Astrocyte of the spinal cord (primary cell): ENCODE data around the gene LGALS4.
"Not testable (repeated sequence)": the region's sequence is repeated elsewhere in the genome, so short reads cannot be mapped to it uniquely, and the experiment has no call there.

Source experiments
- DNase-seq: peaks from one replicate; pipeline ENCODE4 v3.0.0; 2011; ENCODE audit warnings: low read depth, low spot score
- H3K4me3 ChIP-seq: 2 replicates; pipeline ENCODE4 v1.5.1; 2011; ENCODE audit warnings: low read depth, mild to moderate bottlenecking, low read length, moderate library complexity
- in situ Hi-C: cut with HindIII; loops from 2 replicates; pipeline ENCODE4 v1.10.0; 2017; ENCODE audit warnings: low sequenced_read_pairs
- TF ChIP-seq, protein P1 (sequence below): IDR thresholded peaks from 2 replicates; pipeline ENCODE4 v1.5.1; 2012; ENCODE audit warnings: low read depth, mild to moderate bottlenecking, low read length, inconsistent platforms

The LGALS4 gene

DNA sequence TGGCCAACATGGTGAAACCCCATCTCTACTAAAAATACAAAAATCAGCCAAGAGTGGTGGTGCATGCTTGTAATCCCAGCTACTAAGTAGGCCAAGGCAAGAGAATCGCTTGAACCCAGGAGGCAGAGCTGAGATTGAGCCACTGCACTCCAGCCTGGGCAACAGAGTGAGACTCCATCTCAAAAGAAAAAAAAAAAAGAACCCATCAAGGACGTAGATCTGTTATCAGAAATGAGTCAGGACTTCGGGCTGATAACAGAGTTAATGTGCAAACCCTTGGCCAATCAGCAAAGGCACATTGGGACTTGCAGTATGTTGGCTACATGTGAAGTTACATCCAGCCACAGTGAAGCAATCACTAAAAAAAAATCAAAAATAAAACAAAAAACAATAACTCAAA lies 28.5 kb downstream of the LGALS4 start:
- TF ChIP-seq, protein P1, sequence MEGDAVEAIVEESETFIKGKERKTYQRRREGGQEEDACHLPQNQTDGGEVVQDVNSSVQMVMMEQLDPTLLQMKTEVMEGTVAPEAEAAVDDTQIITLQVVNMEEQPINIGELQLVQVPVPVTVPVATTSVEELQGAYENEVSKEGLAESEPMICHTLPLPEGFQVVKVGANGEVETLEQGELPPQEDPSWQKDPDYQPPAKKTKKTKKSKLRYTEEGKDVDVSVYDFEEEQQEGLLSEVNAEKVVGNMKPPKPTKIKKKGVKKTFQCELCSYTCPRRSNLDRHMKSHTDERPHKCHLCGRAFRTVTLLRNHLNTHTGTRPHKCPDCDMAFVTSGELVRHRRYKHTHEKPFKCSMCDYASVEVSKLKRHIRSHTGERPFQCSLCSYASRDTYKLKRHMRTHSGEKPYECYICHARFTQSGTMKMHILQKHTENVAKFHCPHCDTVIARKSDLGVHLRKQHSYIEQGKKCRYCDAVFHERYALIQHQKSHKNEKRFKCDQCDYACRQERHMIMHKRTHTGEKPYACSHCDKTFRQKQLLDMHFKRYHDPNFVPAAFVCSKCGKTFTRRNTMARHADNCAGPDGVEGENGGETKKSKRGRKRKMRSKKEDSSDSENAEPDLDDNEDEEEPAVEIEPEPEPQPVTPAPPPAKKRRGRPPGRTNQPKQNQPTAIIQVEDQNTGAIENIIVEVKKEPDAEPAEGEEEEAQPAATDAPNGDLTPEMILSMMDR: no peak
- no peak overlapping the region for H3K4me3 ChIP-seq
- no peak for DNase-seq
- in situ Hi-C loops: no loop called here

DNA sequence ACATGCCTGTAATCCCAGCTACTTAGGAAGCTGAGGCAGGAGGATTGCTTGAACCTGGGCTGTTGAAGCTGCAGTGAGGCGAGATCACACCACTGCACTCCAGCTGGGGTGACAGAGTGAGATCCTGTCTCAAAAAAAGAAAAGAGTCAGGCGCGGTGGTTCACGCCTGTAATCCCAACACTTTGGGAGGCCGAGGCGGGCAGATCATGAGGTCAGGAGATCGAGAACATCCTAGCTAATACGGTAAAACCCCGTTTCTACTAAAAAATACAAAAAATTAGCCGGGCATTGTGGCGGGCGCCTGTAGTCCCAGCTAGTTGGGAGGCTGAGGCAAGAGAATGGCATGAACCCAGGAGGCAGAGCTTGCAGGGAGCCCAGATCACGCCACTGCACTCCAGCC lies 30.5 kb downstream of the LGALS4 start:
- in situ Hi-C loops, DNase-seq, H3K4me3 ChIP-seq: not testable (repeated sequence)

DNA sequence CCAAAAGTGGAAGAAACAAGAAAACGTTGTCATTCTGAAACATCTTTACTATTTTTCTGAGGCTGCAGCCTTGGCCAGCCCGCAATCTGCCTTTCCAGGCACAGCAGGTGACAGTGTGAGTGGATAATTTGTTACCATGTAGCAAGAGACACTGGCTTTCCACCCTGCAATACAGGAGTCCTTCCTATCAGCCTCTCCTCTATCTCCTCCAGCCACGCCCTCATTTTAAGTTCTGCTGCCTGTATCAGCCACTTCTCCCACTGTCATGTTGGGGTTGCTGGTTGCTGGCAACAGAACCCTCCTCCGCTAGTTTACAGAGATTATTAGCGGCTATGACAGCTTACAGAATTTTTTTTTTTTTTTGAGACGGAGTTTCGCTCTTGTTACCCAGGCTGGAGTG lies 31.7 kb downstream of the LGALS4 start:
- TF ChIP-seq, protein P1: no peak
- in situ Hi-C loops: no loop called here
- no peak overlapping the region for H3K4me3 ChIP-seq
- DNase-seq: no peak

DNA sequence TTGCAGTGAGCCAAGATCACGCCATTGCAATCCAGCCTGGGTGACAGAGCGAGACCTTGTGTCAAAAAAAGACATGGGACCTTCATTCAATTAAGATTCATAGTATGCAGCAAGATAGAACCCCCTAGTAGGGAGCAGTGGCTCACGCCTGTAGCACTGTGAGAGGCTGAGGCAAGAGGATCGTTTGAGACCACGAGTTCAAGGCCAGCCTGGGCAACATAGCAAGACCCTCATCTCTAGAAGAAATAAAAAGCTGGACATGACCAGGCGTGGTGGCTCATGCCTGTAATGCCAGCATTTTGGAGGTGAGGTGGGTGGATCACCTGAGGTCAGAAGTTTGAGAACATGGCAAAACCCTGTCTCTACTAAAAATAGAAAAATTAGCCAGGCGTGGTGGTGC lies 32.3 kb downstream of the LGALS4 start:
- no peak overlapping the region for H3K4me3 ChIP-seq
- TF ChIP-seq, protein P1: no peak
- in situ Hi-C loops: no loop called here
- DNase-seq: no peak

DNA sequence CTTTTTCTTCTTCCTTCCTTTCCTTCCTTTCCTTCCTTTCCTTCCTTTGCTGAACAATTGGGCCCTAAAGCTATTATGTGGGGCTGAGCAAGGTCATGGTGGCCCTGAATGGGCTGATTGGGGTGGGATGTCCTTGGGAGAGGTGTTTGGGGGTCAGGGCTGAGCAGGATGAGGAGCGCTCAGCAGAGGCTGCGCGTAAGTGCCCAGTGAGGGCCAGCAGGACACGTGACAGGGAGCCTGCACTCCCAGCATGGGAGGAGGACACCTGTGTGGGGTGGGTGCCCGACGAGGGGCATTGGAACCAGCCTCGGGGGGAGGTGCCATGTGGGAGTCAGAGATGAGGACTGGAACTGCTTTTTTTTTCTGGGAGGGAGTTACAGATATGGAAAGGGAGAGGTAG lies 34.0 kb downstream of the LGALS4 start:
- in situ Hi-C loops: no loop called here
- H3K4me3 ChIP-seq: no peak overlapping the region
- TF ChIP-seq, protein P1: no peak
- no peak for DNase-seq

DNA sequence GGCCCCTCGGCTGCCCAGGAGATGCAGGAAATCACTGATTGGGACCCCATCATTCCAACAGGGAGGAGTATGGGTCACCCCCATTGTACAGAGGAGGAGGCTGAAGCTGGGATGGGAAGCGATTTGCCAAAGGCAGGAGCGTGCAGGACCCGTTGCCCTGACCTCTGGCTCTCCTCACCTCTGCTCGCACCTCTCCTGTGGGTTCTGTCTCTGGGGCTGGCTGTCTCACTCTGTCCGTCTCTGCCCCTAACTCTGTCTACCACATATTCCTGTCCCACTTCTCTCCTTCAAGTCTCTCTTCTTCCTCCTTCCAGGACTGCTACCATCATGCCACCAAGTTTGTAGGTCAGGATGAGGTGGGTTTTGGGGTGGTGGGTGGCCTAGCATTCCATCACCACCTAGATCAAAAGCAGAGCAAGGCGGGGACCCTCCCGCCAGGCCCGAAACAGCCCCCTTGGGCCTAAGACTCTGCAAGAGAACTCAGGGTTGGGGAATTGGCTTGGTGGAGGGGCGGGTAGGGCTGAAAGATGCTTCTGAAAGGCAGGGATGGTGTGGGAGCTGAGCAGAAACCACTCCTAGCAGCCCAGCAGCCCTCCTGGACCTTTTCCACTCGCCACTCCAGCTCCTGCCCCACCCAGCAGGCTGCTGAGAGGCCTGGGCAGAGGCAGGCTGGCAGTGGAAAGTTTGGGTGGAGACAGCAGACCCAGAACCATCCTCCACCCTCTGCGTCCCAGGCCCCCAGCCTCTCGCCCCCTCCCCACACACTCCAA lies 38.4 kb downstream of the LGALS4 start:
- TF ChIP-seq, protein P1: no peak
- H3K4me3 ChIP-seq: no peak overlapping the region
- in situ Hi-C loops: no loop called here
- DNase-seq: no peak

DNA sequence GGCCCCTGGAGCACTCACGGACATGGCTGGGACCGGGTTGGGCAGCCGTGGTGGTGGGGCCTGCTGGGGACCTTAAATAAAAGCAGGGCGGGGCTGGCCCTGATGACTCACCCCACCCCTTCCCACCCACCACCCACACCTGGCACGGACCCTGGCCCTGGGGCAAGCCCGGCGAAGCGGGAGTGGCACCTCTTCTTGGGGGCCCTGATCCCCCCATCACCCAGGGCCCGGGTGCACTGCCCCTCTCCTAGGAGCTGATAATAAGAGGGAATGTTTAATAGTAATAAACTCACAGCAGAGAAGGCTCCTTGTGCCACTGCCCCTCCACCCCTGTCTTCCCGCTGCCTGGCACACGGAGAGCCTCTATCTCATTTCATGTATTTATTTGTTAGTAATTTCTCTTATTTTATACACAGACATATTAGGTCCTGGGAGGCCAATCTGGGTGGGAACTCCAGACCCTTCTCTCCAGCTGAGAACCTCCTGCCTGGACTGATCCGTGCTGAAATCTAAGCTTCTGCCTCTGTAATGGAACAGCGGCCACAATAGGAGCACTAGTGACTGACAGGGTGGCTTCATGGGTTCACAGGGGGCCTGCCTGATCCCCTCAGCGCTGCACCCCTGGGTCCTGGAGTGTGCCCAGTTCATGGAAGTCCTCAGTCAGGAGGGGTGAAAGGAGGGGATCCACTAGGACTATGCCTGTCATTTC lies 39.1 kb downstream of the LGALS4 start, which contains the start of gene LGALS7:
Gene LGALS7 (minus strand): TSS at position 49 of the 709 bp plus-strand sequence. CDS start 25 bp downstream, at position 24.
- DNase-seq: no peak
- TF ChIP-seq, protein P1: no peak
- H3K4me3 ChIP-seq: no peak within 1 kb of the TSS
- in situ Hi-C loops: no loop called here

DNA sequence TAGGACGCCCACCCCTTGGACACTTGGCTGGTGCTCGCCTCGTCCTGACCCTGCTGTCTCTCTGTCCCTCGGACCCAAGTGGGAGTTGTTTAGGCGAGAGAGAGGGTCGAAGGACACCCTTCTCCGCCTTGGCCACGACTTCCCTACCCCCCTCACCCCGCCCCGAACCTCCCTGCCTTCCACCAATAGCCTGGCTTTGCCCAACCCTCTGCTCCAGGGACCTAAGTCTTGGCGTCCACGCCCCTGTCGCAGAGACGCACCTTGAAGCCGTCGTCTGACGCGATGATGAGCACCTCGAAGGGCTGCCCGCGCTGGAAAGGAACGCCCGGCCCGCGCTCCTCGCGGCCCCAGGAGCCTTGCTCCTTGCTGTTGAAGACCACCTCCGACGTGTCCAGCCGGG lies 41.2 kb downstream of the LGALS4 start:
- in situ Hi-C loops, DNase-seq, H3K4me3 ChIP-seq: not testable (repeated sequence)

DNA sequence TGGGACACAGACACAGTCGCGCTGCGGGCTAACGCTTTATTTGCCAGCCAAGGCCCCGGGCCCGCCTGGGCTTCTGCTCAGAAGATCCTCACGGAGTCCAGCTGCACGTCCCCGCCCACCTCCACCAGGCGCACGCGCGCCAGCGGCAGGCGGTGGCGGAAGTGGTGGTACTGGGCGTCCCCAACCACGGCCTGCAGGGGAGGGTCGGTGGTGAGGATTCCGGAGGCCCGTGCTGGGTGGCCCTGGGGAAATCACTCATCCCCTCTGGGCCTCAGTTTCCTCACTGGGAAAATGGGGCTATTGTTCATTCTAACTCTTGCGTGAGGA lies 41.8 kb downstream of the LGALS4 start:
- H3K4me3 ChIP-seq, in situ Hi-C loops, DNase-seq: not testable (repeated sequence)

DNA sequence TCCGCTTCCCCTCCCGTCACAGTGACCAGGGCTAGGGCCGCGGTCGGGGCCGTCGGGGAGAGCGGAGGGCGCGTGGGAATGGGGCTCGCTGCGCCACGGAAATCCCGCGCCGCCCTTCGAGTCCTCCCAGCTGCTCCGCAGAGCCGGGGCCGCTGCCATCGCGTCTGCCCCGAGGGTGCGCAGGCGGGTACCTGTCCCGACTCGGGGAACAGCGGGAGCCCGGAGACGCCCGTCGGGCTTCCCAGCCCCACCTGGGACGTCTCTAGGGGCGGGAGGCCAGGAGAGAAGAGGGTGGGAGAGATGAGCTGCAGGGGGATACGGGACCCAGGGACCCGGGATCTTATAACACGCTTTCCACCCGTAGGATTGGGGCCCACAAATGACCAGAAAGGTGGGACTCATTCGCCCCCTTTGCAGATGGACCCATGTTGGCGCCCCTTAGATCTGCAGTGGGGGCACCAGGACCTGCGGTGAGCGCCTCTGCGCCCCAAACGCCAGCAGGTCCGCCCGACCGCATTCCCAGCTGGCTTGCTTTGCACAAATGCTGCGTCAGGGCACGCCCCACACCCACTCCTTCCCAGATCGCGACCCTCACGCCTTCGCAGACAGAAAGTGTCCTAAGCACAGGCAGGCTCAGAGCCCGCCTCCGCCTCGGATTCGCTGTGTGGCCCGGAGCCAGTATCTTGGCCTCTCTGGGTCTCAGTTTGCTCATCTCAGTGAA lies 42.4 kb downstream of the LGALS4 start:
- in situ Hi-C loops, DNase-seq, H3K4me3 ChIP-seq: not testable (repeated sequence)
